ENCODE results near the gene TCEANC2.

Gene TCEANC2

DNA sequence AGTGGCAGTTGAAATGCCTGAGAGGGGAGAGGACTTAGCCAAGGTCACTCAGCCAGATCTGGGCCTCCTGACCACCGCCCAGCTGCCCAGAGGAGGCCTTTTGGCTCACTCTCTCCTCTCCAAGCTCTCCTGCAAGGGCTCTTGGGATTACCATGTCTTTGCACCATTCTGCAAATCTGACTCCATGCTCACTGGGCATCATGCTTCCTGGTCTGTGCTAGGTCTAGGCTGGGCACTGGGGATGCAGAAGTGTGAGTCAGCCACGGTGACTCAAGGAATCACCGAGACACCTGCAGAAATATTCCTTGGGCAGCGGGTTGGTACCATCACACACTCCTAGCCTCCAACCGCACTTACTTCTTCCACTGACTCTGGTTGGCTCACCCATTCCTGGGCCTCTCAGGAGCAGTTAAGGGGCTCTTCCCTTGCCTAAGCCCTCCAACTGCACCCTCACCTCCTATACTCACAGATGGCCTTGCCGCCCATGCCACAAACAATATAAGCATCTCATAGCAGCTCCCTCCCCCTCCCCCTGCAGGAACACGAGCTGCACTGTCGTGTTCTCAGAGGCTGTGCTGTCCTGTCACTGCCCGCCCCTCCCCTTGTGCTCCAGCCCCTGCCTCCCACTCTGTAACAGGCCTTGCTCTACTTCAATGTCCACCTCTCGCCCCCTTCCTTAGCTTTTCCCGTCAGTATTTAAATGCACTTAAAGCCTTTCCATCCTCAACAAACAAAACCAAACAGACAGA lies 64.6 kb downstream of the TCEANC2 start:
- no peak for DNase-seq

DNA sequence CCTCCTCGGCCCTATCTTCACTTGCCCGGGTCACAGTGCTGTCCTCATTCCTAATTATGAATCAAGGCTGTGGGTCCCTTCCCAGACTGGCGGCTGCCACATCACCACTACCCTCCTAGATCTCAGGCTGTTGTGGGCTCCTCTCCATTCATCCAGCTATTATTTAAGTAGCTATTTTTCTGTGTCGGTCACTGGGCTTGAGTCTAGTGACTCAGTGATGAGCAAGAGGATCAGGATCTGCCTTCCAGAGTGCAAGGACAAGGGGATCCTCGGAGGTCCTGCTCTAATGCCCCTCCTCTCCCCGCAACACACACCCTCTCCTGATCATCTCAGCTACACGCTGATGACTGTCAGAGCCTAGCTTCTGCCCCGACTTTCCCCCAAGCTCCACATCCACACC lies 65.3 kb downstream of the TCEANC2 start:
- no peak for DNase-seq

- no peak for DNase-seq
These were observed 66.8 kb downstream of the TCEANC2 start for GRCh38 chr1:54120018-54120697.

- no peak for DNase-seq
These were observed 67.5 kb downstream of the TCEANC2 start for GRCh38 chr1:54120698-54121481.

DNA sequence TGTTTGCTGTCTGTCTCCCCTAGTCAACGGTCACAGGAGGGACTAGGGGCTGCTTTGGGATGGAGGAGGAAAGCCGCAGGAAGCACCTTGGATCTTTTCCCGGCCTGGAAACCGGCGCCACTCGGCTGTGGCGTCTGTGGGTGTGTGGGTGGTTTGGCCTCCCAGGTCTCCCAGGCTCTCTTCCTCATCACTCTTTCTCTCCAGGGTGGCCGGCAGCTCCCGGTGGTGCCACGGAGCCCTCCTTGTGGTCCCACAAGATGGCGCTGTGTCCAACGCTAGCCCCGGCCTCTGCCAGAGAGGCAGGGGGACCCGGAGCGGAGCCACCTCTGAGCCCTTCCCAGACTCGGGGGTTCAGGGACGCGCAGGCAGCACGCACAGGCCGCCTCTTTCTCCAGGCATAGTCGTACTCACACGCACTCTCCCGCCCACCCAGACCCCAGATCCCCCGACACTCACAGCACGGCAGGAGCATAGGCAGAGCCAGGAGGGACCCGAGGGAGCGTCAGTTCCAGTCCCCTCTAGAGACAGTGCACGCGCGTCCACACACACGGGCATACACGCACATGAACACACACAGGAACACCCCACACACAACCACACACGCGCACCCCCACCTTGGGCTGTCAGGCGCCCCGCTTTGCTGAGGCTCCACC lies 68.2 kb downstream of the TCEANC2 start:
- peak; percentile 70 for DNase-seq

DNA sequence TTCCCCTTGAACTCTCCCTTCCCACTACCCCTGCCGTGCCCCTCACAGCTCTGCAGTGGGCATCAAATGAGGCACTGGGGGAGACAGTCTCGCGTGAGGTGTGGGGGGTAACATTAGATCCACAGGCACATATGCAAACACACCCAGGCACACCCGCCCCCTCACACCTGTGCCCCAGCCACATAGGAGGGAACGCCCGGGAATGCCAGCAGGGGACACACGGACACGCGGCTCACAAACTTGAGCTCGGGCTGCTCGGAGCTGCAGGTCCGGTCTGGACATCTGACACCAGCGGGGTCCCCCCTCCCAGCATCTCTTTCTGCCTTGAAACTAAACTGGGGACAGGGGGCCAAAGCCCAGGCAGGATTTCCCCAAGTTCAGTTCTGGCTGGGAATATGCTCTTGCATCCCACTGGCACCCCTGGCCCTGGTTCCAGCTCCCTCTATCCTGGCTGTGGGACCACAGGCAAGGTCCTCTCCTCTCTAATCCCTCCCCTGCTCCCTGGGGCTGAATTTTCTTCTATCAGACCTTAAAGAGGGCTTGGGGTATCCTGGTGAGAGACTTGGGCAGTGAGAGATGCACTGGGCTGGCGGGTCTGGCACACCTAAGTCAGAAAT lies 68.8 kb downstream of the TCEANC2 start:
- DNase-seq: no peak

GRCh38 chr1:54122992-54123391 lies 69.6 kb downstream of the TCEANC2 start:
- DNase-seq: no peak

DNA sequence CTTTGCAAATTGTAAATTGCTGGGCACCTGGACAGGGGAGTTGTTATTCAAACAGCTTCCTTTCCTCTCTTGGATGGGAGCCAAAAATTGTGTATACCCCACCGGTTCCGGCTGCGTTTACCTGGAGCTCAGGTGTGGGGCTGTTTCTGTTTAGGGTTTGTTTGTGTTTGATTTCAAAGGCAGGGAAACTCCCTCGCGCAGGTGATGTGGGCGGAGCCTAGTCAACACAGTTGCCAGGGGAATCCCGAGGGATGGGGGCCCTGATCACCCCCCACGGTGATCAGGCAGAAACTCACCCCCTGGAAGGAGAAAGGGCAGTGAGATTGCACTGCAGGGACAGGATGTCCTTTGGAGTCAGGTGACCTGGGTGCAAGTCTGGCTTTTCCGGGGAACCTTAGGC lies 71.1 kb downstream of the TCEANC2 start:
- no peak for DNase-seq

GRCh38 chr1:54124906-54125305 lies 71.5 kb downstream of the TCEANC2 start:
- DNase-seq: no peak

- DNase-seq: no peak
These were observed 72.1 kb downstream of the TCEANC2 start for GRCh38 chr1:54125386-54126070.

DNA sequence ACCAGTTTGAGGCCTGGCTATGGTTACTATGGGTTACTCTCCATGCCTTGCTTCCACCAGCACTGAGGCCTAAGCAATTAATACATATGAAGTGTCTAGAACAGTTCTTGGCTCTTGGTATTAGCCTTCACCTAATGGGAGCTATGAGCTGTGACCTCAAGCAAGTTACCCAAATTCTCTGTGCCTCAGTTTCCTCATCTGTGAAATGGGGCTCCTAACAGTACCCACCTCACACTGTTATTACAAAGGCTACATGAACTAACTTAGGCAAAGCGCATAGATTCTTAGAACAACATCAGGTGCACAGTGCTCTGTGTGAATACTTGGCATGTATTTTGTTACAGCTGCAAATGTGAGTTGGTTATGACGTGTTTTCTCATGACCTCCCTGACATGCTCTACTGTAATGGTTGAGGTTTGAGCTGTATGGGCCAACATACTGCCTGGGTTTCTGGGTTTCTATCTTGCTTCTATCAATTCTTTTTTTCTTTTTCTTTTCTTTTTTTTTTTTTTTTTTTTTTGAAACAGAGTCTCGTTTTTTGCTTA lies 72.9 kb downstream of the TCEANC2 start:
- DNase-seq: no peak

DNA sequence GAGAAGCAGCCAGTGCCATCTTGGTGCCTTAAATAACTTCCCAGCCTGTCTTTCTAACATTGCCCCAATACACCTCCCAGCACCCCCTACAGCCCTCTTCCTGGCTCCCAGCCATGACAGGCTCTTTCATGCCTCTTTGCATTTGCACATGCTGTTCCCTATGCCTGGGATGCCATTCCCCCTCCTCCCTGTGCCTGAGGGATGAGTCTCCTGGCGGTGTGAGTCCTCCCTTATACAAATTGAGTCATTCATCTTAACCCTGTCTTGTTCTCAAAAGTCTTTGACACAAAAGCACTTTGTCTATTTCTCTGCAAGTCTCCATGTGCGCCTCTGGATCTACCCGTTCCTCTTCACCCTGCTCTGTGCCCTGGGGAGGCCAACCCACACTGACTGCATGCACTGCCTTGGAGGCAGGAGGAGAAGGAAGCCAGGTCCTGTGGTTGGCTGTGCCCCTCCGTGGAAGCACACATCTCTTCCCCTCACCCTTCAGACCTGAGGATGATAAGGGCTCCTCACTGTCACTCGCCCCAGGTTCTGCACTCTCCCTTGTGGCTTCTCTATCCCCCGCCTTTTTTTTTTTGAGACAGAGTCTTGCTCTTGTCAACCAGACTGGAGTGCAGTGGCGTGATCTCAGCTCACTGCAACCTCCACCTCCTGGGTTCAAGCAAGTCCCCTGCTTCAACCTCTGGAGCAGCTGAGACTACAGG lies 74.3 kb downstream of the TCEANC2 start:
- no peak for DNase-seq

DNA sequence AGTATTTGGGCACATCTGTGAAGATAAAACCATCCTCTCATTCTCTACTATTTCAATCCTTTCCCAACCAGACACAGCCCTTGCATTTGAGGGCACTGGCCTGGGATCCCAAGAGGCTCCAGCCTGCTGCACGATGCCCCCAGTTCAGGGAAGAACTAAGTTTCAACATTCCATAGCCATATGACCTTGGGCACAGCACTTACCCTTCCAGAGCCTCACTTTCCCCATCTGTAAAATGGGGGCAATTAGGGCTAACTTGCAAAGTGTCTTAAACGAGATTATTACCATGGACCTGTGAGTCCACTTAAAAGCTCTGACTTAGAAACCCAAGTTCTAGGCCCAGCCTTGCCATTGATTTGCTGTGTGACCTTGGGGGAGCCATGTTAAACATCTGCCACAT lies 76.5 kb downstream of the TCEANC2 start:
- DNase-seq: no peak

GRCh38 chr1:54131419-54131818 lies 78.0 kb downstream of the TCEANC2 start:
- DNase-seq: no peak

DNA sequence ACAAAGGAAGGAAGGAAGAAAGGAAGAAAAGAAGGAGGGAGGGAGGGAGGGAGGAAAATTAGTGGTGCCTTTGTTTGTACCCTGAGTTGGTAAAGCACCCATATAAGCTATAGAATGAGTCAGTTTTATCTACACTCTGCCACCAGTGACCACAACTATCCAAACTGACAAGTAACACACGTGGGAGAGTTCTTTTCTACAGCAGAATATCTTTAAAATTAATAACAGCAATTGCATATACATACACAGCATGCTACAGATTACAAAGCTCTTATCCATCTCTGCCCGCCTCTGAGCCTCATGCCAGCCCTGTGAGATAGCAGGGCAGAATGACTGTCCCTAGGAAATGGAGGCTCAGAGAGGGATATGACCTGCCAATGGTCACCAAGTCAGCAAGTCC lies 79.1 kb downstream of the TCEANC2 start:
- DNase-seq: no peak

DNA sequence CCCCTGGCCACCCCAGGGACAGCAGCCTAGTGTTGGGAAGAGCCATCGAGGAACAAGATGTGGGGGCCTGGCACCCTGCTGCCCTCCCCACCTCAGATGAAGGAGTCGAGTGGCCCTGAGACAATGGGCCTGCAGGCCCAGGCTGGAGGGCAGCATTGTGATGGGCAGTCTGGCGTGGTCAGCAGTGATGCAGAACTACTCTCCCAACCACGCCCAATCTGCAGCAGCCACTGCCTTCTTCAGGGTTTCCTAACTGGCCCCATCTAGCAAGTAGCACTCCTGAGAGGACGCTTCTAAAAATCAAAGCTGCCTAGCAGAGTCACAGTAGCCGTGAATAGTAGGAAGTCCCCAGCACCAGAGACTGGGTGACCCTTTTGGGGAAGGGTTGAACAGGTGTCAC lies 80.9 kb downstream of the TCEANC2 start:
- no peak for DNase-seq

DNA sequence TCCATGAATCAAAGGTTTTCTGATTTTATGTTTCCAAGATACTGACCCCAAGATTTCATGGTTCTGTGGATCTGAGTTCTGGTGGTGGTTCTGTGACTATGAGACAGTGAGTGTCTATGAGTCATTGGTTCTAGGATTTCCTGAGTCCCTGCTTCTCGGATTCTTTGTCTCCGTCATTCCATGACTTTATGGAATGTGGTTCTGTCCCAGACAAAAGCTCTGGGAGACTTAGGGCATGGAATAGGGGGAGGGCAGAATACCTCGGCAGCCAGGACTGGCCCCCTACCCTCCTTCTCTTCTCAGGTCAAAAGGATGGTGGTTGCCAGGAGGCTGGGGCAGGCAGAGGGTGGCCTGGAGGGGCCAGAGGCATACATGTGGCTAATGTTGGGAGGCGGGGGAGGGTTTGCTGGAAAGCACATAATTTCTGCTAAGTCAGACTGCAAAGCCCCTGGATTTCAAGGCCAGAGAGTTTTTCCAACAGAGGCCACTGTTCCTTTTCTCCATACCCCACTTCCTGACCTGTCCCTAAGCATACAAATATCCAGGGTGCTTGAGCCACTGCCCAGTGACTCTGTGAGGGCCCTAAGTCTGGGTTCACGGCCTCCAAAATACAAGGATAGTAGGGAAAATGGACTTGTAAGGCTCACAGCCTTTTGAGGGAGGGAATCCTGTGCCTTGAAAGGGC lies 82.2 kb downstream of the TCEANC2 start:
- no peak for DNase-seq

DNA sequence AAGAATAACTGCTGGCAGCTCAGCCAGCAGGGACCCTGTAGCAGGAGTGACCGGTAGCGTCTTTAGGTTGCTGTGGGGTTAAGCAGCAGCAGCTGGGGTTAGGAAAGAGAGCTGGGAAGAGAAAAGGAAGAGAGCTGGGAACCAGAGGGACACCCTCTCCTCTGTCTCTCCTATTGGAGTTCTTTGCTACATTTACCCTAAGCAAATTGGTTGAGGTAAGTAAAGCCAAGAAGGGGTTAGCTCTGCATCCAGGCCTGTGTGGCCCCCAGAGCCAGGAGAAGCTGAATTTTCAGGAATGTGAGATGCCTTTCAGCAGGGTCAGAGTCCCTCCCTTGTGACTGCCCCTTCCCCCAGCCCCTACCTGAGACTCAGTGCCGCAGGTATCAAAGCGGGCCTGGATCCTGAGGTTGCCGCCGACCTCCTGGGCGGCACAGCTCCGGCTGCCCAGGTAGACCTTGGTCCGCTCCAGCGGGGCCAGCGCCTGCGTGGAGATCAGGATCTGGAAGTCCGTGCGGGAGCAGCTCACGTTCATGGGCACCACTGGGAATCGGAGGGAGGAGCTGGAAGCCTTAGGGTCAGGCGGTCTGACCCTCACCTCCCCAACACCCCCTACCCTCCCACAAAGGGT lies 83.0 kb downstream of the TCEANC2 start:
- DNase-seq: no peak

GRCh38 chr1:54136963-54137533 lies 83.6 kb downstream of the TCEANC2 start:
- DNase-seq: no peak

- no peak for DNase-seq
These were observed 84.2 kb downstream of the TCEANC2 start for GRCh38 chr1:54137534-54138061.

Measured in activated CD8-positive, alpha-beta memory T cell treated with anti-CD3 and anti-CD28 coated beads, Interleukin-2, amount 50 U/mL, for 4 hours (primary cell).